NCI-H146 (cell line): Measurements from ENCODE around the gene ZNF326.

Experiments used
- DNase-seq: peaks from one replicate; lab custom pipeline; 2025; lab: John Stamatoyannopoulos, UW

ZNF326 gene

GRCh38 chr1:89994805-89995597 is at the start of gene ZNF326:
TSS of gene ZNF326 (plus strand) at chr1:89995110. CDS start at chr1:89995258, 148 bp downstream.
- DNase-seq, result peak; percentile 97

GRCh38 chr1:89945852-89946476 is 48.9 kb upstream of the ZNF326 start:
- DNase-seq, result no peak

- no peak for DNase-seq
Observed at GRCh38 chr1:89946532-89946931, 48.4 kb upstream of the ZNF326 start.

GRCh38 chr1:89948722-89949345 is 46.1 kb upstream of the ZNF326 start:
- DNase-seq, result no peak

- no peak for DNase-seq
Observed at GRCh38 chr1:89949991-89950624, 44.8 kb upstream of the ZNF326 start.

GRCh38 chr1:89950703-89951102 is 44.2 kb upstream of the ZNF326 start:
- no peak for DNase-seq

- DNase-seq, result no peak
Observed at GRCh38 chr1:89951766-89952604, 42.9 kb upstream of the ZNF326 start.

- DNase-seq, result no peak
Observed at GRCh38 chr1:89952605-89953130, 42.2 kb upstream of the ZNF326 start.

GRCh38 chr1:89953131-89953626 is 41.7 kb upstream of the ZNF326 start:
- no peak for DNase-seq

- DNase-seq, result no peak
Observed at GRCh38 chr1:89953929-89954328, 41.0 kb upstream of the ZNF326 start.

GRCh38 chr1:89954401-89954800 is 40.5 kb upstream of the ZNF326 start:
- no peak for DNase-seq

- no peak for DNase-seq
Observed at GRCh38 chr1:89955311-89956205, 39.4 kb upstream of the ZNF326 start.

GRCh38 chr1:89957107-89957506 is 37.8 kb upstream of the ZNF326 start:
- DNase-seq, result no peak

GRCh38 chr1:89958851-89959654 is 35.9 kb upstream of the ZNF326 start:
- no peak for DNase-seq

GRCh38 chr1:89959719-89960118 is 35.2 kb upstream of the ZNF326 start:
- no peak for DNase-seq

GRCh38 chr1:89962024-89962741 is 32.7 kb upstream of the ZNF326 start:
- DNase-seq, result no peak

- no peak for DNase-seq
Observed at GRCh38 chr1:89962742-89963075, 32.2 kb upstream of the ZNF326 start.

GRCh38 chr1:89965193-89965768 is 29.6 kb upstream of the ZNF326 start:
- peak; percentile 76 for DNase-seq
